HG03196 (cell line): ENCODE data around the gene BCAP31.
"Not testable (repeated sequence)": the region's sequence is repeated elsewhere in the genome, so short reads cannot be mapped to it uniquely, and the experiment has no call there.

Experiments
- ATAC-seq: cut with Tn5 transposase; IDR thresholded peaks from one replicate; pipeline ENCODE4 v1.9.1; 2021; ENCODE audit not compliant: unreplicated experiment

BCAP31 gene

GRCh38 chrX:153763298-153763932 is 39.2 kb upstream of the BCAP31 start:
- ATAC-seq, result no peak

DNA sequence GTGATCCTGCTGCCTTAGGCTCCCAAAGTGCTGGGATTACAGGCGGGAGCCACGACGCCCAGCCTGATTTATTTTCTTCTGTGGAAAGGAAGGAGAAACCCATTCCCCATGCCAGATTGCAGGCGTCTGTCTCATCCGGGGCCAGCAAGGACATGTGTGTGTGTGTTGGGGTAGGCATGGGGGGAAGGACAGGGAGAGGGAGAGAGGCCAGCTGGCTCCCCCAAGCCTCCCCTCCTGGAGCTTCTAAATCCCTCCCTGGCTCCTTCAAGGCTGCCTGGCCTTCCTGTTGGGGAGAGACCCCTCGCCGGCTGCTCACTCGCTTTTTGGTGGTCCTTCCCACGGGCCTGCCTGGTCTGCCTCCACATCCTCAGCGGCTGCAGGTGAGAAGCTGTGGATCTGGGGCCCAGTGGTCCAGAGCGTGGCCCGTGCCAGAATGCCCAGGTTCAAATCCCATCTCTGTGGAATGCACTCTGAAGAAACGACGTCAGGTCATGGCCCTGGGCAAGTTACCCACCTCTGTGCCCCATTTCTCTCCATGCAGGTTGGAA is 38.5 kb upstream of the BCAP31 start:
- no peak for ATAC-seq

DNA sequence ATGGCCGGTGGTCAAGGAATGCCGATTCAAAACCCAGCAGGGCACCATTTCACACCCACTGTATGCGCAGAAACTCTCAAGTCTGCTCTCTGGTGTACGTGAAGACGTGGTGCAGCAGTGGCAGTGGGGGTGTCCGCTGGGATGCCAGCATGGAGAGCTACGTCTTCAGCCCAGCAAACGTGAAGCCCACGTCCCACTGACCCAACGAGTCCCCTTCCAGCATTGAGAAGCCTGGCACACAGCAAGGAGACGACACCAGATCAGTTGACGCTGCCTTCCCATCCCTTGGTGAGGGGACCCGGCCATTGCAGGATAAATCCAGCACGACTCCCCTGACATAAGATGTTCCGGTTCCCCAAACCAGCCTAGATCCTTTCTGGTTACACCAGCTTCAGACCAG is 37.7 kb upstream of the BCAP31 start:
- ATAC-seq, result no peak

DNA sequence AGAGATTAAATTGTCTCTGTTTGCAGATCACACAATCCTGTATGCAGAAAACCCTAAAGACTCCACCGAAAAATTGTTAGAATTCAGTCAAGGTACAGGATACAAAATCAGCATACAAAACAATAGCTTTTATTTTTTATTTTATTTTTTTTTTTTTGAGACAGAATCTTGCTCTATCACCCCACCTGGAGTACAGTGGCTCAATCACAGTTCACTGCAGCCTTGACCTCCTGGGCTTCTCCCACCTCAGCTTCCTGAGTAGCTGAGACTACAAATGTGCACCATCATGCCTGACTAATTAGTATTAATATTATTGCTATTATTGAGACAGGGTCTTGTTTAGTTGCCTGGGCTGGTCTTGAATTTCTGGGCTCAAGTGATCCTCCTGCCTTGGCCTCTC is 30.9 kb upstream of the BCAP31 start:
- ATAC-seq, result no peak

DNA sequence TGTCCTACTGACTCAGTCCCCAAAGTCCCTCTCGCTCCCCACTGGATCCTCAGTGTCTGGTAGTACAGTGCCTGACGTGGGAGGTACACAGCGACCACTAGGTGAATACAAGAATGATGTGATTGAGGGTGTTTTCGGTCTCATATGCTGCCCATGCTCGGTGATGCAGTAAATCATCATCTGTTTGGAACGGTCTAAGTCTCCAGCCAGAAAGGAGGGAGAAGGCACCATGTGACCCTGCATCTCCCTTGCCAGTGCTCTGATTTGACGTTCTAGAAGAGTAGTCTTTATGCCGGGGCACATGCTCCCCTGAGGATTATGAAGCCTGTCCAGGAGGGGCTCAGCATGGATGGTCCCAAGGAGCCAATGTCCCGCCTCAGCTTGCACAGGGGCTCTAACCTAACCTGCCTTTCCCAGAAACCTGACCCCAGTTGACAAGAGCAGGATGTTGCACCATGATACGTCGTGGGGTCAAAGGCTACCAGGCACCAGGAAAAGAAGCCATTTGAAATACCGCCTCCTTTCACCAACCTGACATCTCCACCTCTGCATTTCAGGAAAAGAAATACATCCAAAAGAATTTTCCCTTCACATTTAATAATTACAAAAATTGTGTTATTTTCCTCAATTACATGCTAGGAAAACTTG is 26.1 kb upstream of the BCAP31 start:
- no peak for ATAC-seq

- ATAC-seq, result not testable (repeated sequence)
Observed at GRCh38 chrX:153749017-153749416, 24.8 kb upstream of the BCAP31 start.

DNA sequence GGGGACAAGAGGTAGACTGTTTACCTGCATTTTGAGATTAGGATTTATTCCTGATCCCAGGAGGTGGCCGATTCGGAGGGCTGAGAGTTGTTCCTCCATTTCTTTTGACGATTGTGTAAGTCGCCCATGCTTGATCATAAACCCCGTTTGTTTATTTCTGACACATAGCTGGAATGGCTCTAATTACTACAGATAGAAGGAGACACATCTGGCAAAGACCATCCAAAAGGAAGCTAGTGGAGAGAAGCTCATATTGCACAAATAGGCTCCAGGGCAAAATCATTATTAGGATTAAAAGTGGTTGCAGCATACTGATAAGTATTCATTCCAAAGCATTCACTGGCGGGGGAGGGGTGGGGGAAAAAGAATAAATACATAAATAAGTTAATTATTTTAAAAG is 22.8 kb upstream of the BCAP31 start:
- not testable (repeated sequence) for ATAC-seq

DNA sequence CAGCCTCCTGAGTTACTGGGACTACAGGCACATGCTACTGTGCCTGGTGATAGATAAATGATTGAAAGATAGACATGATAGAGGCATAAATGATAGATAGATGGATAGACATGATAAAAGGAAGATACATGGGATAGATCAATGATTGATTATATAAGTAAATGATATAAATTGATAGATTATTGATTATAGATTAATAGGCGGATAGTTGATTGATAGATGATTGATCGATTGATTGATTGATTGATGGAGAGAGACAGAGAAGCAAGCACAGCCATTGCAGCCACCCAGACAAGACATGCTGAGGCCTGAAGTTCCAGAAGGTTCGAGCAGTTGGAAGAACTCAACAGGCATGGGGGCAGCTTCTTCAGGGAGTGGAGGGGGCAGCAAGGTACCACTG is 22.2 kb upstream of the BCAP31 start:
- no peak for ATAC-seq

- ATAC-seq, result not testable (repeated sequence)
Observed at GRCh38 chrX:153745067-153745433, 20.9 kb upstream of the BCAP31 start.

DNA sequence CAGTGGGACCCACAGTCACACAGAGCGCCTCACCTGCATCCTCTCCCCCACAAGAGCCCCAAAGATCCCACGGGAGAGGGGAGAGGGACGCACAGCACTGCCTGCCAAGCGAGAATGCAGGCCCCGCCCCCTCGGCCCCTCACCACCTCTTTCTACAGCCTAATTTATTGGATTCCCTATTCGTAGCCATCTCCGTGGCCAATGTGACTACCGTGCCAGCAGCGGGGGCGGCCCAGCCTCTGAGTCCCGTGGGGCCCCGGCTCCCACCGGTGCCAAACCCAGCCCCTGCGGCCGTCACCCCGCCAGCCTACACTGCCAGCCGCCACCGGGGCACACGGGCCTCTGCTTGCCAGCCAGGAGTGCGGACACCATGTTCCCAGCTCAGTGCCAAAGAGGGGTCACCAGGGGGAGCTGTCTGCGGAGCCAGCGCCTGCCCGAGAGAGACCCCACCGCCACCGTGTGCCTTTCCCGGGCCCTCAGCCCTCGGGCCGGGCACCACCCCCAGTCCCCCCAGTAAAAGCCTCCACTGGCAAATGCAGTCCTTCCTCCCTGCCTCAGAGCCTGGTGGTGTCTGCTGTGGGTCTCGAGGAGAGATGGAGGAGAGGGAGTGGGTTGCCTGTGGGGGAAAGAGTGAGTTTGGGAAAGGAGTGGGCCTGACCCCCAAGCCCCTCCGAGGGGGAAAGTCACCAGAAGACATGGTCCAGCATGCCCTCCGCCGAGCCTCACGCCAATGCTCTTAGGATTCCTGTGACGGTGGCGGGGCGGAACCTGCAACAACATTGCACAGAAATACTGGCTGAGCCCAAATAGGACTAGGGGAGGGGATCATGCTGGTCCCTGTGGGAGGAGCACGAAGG is 20.3 kb upstream of the BCAP31 start:
- no peak for ATAC-seq

DNA sequence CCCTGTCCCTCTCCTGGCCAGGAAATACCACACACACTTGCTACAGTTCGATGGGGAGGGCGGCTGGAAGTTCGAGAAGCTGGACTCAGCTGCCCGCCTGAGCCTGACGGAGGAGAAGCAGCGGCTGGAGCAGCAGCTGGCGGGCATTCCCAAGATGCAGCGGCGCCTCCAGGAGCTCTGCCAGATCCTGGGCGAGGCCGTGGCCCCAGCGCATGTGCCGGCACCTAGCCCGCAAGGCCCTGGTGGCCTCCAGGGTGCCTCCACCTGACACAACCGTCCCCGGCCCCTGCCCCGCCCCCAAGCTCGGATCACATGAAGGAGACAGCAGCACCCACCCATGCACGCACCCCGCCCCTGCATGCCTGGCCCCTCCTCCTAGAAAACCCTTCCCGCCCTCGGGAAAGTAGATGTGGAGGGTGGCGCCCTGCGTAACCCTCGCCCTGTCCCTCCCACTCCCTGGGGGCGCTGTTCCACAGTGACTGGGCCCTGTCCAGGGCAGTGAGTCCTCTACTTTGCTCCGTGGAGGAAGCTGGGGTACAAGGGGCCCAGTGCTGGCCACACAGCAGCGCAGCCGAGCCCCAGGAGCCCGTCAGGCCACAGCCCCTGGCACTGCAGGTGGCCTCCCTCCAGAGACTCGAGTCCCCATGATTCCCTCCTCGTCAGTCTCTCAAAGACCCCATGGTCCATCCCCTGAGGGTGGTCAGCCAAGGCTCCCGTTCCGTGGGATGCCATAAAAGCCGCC is 19.5 kb upstream of the BCAP31 start:
- not testable (repeated sequence) for ATAC-seq

DNA sequence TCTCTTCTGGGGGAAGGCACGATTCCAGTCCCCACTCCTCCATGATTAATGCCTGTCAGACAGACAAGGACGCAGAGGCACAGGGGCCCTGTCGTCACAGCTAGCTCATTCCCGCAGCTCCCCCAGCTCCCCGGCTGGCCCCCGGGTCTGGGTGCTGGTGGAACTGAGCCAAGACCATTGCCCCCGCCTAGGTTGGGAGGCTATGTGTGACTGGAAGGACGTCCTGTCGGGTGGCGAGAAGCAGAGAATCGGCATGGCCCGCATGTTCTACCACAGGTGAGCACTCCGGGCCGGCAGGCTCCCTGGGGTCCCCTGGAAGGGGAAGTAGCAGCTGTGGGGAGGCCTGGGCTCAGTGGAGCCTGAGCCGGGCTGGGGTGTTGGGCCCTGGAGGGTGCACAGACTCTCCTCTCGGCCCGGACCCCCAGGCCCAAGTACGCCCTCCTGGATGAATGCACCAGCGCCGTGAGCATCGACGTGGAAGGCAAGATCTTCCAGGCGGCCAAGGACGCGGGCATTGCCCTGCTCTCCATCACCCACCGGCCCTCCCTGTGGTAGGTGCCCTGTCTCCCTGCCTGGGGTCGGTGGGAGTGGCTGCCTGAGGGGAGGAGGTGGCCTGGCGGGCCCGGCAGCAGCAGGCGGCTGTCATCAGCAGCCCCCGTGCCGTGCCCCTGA is 18.7 kb upstream of the BCAP31 start:
- ATAC-seq, result not testable (repeated sequence)

GRCh38 chrX:153742111-153742510 is 17.9 kb upstream of the BCAP31 start:
- not testable (repeated sequence) for ATAC-seq

DNA sequence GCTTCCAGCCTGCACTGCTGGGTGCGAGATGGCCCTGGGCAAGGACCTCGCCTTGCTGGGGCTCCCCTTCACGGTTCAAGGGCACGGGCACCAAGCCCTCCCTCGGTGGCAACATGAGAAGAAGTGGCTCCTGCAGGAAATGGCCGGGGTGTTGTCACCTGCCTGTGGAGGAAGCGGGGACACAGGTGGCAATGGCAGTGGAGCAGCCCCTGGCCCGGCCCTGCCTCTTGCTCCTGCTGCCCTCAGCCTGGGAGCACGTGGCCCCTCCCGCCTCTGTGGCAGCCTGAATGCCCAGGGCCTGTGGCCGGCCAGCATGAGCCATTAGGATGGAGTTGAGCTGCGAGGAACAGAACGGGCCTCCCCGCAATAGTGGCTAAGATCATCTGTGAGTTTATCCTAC is 17.3 kb upstream of the BCAP31 start:
- no peak for ATAC-seq

DNA sequence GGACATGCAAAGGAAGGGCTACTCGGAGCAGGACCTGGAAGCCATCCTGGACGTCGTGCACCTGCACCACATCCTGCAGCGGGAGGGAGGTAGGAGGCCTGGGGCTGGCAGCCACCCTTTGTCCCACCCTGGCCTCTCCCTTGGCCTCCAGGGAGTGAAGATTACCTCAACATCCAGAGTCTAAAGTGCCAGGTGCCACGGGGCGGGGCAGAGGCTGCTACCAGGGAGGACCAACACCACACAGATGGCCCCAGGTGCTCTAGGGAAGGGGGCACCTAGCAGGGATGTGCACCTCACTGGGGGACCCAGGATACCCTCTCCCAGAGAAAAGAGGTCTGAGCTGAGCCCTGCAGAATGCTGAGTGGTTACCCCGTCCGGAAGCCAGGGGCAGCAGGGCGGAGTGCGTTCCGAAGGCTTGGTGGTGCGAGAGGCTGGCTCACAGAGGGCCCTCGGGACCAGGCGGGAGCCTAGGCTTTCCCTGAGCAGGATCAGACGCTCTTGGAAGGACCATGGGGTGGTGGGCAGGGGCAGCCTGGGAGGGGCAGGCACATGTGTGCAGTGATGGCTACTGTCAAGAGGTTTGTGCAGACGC is 16.5 kb upstream of the BCAP31 start:
- no peak for ATAC-seq

DNA sequence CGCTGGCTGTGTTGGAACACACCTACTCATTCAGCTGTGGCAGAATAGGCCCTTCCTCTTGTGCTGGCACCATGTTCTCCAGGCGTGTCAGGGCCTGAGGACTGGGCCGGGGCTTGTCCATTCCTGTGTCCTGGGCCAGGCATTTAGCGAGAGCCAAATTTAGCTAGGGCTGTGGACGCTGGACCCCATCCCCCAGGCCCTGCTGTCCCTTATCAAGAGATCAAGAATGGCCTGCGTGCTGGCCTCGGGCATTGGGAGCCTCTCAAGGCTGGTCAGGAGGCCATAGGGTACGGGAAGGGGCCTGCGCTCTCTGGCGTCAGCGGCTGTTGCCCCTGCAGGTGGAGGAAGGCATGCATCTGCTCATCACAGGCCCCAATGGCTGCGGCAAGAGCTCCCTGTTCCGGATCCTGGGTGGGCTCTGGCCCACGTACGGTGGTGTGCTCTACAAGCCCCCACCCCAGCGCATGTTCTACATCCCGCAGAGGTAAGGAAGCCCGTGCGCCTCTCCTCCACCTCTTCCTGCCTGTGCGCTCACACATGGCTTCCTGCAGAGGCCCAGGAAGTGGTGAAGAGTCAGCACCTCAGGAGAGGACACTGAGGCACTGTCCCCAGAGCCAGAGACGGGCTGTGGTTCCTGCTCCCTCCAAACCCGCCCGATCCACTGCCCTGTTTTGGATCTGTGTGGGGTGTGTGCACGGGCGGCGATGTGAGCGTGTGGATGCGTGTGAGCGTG is 15.7 kb upstream of the BCAP31 start:
- no peak for ATAC-seq

GRCh38 chrX:153738056-153738605 is 13.9 kb upstream of the BCAP31 start:
- ATAC-seq, result no peak

- ATAC-seq, result no peak
Observed at GRCh38 chrX:153736871-153737441, 12.8 kb upstream of the BCAP31 start.
